Measurements from ENCODE around the gene TYK2. TPM values are rescaled to one million over a fixed set of nuclear protein-coding genes. Genes with fewer than 3 reads are reported as not detected.

TYK2 gene
- total and polyA plus RNA-seq, 2 of the 4 experiments (the other 2 are of a cell fraction), result 40.9 to 97.9 TPM

DNA sequence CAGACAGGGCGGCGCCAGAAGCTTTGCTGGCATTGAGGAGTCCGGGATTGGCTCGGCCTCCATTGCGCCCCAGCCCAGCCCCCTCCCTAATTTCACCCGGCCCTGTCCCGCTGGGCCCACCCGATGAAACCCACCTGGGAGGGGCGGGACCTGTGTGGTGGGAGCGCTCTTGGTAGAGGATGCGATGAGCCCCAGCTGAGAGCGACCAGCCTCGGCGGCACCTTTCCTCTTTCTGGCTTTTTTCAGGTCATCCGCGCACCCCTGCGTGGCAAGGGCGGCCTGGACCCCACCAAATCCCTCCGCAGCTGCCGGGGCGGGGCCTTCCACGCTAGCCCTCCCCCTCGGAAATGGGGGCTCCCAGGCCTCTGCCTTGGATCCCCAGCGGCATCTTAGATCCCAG is 70.9 kb downstream of the TYK2 start, which contains the start of gene ZGLP1:
Gene ZGLP1, minus strand, starts transcription at position 393 of the 400 bp plus-strand sequence.
- H4K20me1 ChIP-seq (ENCODE audit: insufficient read depth, low read length), result no peaks in the 10 kb centered on the region
- peaks cover 9% of the 10 kb centered on the region for H3K4me1 ChIP-seq (ENCODE audit: control insufficient read depth, insufficient read depth, low read length)
- H3K36me3 ChIP-seq (ENCODE audit: control insufficient read depth, insufficient read depth, low read length), result peaks cover 14% of the 10 kb centered on the region
- H2AFZ ChIP-seq (replicated peaks; ENCODE audit: low read length, poor library complexity), result no peak within 1 kb of the TSS
- no peak within 1 kb of the TSS for H2BK20ac ChIP-seq (ENCODE audit: low read depth, low read length)
- H3K9ac ChIP-seq (ENCODE audit: low read depth, low read length), result no peak within 1 kb of the TSS
- no peak within 1 kb of the TSS for H3K18ac ChIP-seq (ENCODE audit: low read depth, low read length)
- no peak within 1 kb of the TSS for H3K4me3 ChIP-seq (ENCODE audit: insufficient read depth, low read depth, low read length)
- no peaks in the 10 kb centered on the region for H3K27me3 ChIP-seq (ENCODE audit: control insufficient read depth, insufficient read depth, low read length)
- no peak within 1 kb of the TSS for H3K4me2 ChIP-seq (ENCODE audit: low read depth, low read length)
- POLR2A ChIA-PET (ENCODE audit: unreplicated experiment), result no interaction called here
- H3K23ac ChIP-seq (ENCODE audit: low read depth, low read length), result no peak within 1 kb of the TSS
- CTCF ChIA-PET, result no interaction called here
- no peaks in the 10 kb centered on the region for H3K9me3 ChIP-seq (ENCODE audit: control insufficient read depth, insufficient read depth, low read length)
- no peak within 1 kb of the TSS for H3K56ac ChIP-seq (ENCODE audit: extremely low read depth, insufficient read depth, low read length)
- no peak within 1 kb of the TSS for H2AK5ac ChIP-seq (ENCODE audit: low read depth, low read length)
- H4K5ac ChIP-seq (ENCODE audit: low read depth, low read length), result no peak within 1 kb of the TSS
- DNase-seq, result no peak
- H3K79me1 ChIP-seq (ENCODE audit: low read depth in 1 of 2, low read length in 2 of 2), result peaks cover 6 to 10% of the 10 kb centered on the region in 2 experiments
- no peak within 1 kb of the TSS for H4K91ac ChIP-seq (ENCODE audit: insufficient read depth, low read depth, low read length)
- TF ChIP-seq POLR2A (IDR thresholded peaks at IDR 0.05; ENCODE audit: low read depth, low read length) (no peak), RCOR1 (IDR thresholded peaks at IDR 0.05; ENCODE audit: insufficient replicate concordance, low read length) (no peak), CEBPB (IDR thresholded peaks at IDR 0.05; ENCODE audit: low read depth, low read length) (no peak), FOS (IDR thresholded peaks at IDR 0.05; ENCODE audit: low read depth, low read length) (no peak)
- H2BK5ac ChIP-seq (ENCODE audit: low read depth, low read length, poor library complexity, severe bottlenecking), result no peak within 1 kb of the TSS
- ATAC-seq (ENCODE audit: low read depth), result no peak
- H3K4ac ChIP-seq (ENCODE audit: low read depth, low read length), result no peak within 1 kb of the TSS
- H2BK15ac ChIP-seq (ENCODE audit: low read depth, low read length), result no peak within 1 kb of the TSS
- H3K27ac ChIP-seq (ENCODE audit: insufficient read depth, low read length), result no peak within 1 kb of the TSS
- intact Hi-C loops (cut with micrococcal nuclease), result no loop called here
- in situ Hi-C loops (cut with MboI; ENCODE audit: low sequenced_read_pairs), result no loop called here
- H2BK120ac ChIP-seq (ENCODE audit: low read depth, low read length), result no peak within 1 kb of the TSS
- dilution Hi-C loops (cut with HindIII; ENCODE audit: low sequenced_read_pairs, unreplicated experiment), result no loop called here
- WGBS, 2 experiments (ENCODE audit: extremely low coverage in 2 of 2, insufficient read length in 1 of 2), result 92% methylated on average over 9 of the region's 24 CpGs; no CpG with 5 or more reads in 1 of the 2 experiments
- H4K8ac ChIP-seq (ENCODE audit: low read depth in 2 of 2, low read length in 2 of 2), result no peak within 1 kb of the TSS
- no TSS peak for BruUV-seq (replicated peaks)
- peak within 1 kb of the TSS; percentile 15 for H2AK9ac ChIP-seq (replicated peaks; ENCODE audit: low read depth, low read length, poor library complexity)
- H3K9me1 ChIP-seq (ENCODE audit: insufficient read depth, low read length), result peaks cover 8% of the 10 kb centered on the region; the same call in 1 of the 2 replicates
- no peak within 1 kb of the TSS for H3K14ac ChIP-seq (replicated peaks; ENCODE audit: low read depth, low read length)

Measured in IMR-90 (cell line).